ENCODE data around the gene SRP14. TPM values are rescaled to one million over a fixed set of nuclear protein-coding genes. Genes with fewer than 3 reads are reported as not detected.

The SRP14 gene
- total and polyA plus RNA-seq, 9 donors = 155 to 451 (median 215) TPM

DNA sequence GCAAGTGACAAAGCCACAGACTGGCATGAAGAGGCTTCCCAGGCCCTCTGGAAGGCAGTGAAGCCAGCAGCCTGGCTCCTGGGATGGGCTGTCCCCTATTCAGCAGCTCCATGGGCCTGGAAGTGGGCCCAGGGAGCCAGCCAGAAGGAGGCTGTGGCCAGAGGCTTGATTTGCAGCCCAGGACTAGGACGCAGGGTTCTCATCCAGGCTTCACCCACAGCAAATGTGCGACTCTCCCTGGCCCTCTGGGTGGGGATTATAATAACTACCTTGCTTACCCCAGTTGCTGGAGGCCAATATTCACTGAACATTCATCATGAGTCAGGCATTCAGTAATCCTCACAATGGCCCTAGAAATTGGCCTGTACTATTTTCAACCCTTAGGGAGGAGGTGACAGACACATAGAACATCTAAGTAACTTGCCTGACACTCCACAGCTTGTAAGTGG, 24.6 kb upstream of the SRP14 start:
- H3K4me1 ChIP-seq (ENCODE audit: insufficient read depth) = peaks cover 2% of the 10 kb centered on the region
- 92 to 100% (median 100%) methylated on average over 2 of the region's 2 CpGs for WGBS, 3 donors
- TF ChIP-seq, protein P1, sequence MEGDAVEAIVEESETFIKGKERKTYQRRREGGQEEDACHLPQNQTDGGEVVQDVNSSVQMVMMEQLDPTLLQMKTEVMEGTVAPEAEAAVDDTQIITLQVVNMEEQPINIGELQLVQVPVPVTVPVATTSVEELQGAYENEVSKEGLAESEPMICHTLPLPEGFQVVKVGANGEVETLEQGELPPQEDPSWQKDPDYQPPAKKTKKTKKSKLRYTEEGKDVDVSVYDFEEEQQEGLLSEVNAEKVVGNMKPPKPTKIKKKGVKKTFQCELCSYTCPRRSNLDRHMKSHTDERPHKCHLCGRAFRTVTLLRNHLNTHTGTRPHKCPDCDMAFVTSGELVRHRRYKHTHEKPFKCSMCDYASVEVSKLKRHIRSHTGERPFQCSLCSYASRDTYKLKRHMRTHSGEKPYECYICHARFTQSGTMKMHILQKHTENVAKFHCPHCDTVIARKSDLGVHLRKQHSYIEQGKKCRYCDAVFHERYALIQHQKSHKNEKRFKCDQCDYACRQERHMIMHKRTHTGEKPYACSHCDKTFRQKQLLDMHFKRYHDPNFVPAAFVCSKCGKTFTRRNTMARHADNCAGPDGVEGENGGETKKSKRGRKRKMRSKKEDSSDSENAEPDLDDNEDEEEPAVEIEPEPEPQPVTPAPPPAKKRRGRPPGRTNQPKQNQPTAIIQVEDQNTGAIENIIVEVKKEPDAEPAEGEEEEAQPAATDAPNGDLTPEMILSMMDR (IDR thresholded peaks at IDR 0.05) = no peak
- TF ChIP-seq POLR2A (IDR thresholded peaks at IDR 0.05) = no peak
- no peak for TF ChIP-seq EP300 (IDR thresholded peaks at IDR 0.05)
- H3K27ac ChIP-seq = no peak overlapping the region
- H3K27me3 ChIP-seq = no peaks in the 10 kb centered on the region
- H3K9me3 ChIP-seq = no peaks in the 10 kb centered on the region
- intact Hi-C loops (cut with DNase I) = no loop called here
- no peaks in the 10 kb centered on the region for H3K36me3 ChIP-seq
- peak in 1 of 5 donors; percentile 11 for DNase-seq
- H3K4me3 ChIP-seq = no peak overlapping the region

DNA sequence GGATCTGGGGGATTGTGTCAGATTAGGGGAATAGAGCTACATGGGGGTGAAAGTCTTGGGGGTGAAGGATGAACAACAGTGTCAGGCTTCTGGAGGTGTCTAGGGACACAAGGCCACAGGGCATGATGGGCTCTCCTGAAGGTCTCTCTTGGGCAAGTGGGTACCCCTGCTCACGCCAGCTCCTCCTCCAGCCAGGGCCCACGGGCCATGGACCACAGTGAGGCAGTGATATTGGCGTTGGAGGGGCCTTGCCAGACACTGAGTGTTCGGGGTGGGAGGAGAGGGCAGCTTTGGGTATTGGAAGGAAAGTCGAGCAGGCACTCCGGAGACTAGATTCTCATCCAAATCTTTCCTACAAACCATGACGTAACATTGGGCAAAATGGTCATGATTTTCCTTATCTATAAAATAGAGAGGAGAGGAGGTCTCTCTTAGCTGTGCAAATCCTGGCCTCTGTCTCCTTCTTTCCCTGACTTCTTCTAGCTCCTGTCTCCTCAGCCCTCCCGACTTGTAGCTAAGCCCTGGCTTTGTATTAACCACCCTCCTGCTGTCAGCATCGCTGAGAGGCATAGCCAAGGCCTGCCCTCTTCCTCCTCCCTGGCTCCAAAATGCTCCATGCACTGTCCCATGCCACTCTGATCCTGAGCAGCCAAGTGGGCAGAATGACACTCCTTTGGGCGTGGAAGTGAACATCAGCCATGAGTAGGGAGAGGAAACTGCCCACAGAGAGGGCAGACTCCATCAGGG, 24.0 kb upstream of the SRP14 start:
- Histone ChIP-seq H3K27ac (no peak overlapping the region), H3K36me3 (no peaks in the 10 kb centered on the region), H3K4me3 (no peak overlapping the region), H3K4me1 (ENCODE audit: insufficient read depth) (no peaks in the 10 kb centered on the region), H3K9me3 (no peaks in the 10 kb centered on the region), H3K27me3 (no peaks in the 10 kb centered on the region)
- no peak for TF ChIP-seq POLR2A (IDR thresholded peaks at IDR 0.05)
- no peak for TF ChIP-seq EP300 (IDR thresholded peaks at IDR 0.05)
- TF ChIP-seq, protein P1 (IDR thresholded peaks at IDR 0.05) = no peak
- intact Hi-C loops (cut with DNase I) = no loop called here
- 91 to 92% (median 92%) methylated on average over 10 of the region's 10 CpGs for WGBS, 3 donors
- peak in 1 of 5 donors; percentile 4 for DNase-seq

DNA sequence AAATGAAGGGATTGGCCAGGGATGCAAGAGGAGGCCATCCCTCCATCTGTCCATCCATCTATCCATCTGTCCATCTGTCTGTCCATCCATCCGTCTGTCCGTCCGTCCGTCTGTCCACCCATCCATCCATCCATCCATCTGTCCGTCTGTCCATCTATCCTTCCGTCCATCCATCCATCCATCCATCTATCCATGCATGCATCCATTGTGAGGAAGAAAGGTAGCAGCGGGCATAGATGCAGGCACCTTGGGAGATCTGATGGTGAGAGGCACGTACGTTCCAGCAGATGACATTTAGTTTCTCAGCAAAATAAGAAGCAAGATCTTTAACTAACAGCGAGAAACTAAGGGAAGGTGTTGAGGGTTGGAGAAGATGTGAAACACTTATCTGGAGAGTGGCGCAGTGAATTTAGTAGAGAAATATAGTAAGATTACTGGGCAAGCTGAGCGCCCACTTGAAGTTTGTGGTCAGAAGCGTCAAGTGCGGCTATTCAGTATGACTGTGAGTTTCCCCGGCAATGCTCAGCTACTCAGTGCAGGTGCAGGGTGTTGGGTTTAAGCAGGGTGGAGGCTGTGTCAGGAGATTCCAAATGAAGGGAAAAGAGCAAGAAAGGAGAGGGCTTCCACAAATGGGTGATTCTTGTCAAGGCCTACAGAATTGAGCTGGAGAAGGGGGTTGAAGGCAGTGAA, 22.4 kb upstream of the SRP14 start:
- Histone ChIP-seq H3K4me1 (ENCODE audit: insufficient read depth) (no peaks in the 10 kb centered on the region), H3K9me3 (no peaks in the 10 kb centered on the region), H3K4me3 (no peak overlapping the region), H3K36me3 (no peaks in the 10 kb centered on the region), H3K27me3 (no peaks in the 10 kb centered on the region), H3K27ac (no peak overlapping the region)
- DNase-seq = peak in 1 of 5 donors; percentile 11
- TF ChIP-seq EP300 (IDR thresholded peaks at IDR 0.05) = no peak
- TF ChIP-seq, protein P1 (IDR thresholded peaks at IDR 0.05) = no peak
- no peak for TF ChIP-seq POLR2A (IDR thresholded peaks at IDR 0.05)
- WGBS, 3 donors = 96 to 97% (median 96%) methylated on average over 15 of the region's 15 CpGs
- intact Hi-C loops (cut with DNase I) = no loop called here

DNA sequence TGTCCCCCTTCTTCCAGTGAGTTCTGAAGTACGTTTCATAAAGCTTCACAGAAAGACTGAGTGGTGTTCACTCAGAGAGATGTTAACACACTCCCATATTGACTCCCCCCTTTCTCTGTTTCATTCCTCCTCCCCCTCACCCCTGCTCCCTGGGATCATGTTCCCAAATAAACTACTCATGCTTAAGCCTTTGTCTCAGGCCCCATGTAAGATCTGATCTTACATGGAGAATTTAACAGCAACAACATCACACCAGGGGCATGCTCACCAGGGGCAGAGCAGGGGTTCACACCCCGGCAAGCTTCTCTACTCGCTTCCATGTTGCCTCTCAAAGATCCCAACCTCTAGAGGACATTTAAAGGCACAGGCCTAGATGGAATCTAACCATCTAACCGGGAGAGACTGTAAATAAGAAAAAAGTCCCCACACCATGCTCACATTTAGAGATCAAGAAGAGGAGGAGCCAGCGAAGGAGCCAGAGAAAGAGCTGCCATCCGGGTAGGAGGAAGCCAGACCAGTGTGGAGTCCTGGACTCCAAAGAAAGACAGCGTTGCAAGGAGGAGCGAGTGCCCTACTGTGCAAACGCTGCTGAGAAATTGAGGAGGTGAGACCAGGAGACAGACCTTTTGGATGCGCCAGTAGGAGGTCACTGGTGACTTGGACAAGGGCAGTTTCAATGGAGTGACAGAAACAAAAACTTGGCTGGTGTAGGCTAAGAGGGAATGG, 21.4 kb upstream of the SRP14 start:
- Histone ChIP-seq H3K27me3 (no peaks in the 10 kb centered on the region), H3K4me1 (ENCODE audit: insufficient read depth) (no peaks in the 10 kb centered on the region), H3K9me3 (no peaks in the 10 kb centered on the region), H3K36me3 (no peaks in the 10 kb centered on the region), H3K27ac (no peak overlapping the region), H3K4me3 (no peak overlapping the region)
- peak in 3 of 5 donors; percentile 1 to 7 (median 4) for DNase-seq
- WGBS, 3 donors = 89 to 93% (median 91%) methylated on average over 10 of the region's 10 CpGs
- intact Hi-C loops (cut with DNase I) = no loop called here
- TF ChIP-seq, protein P1 (IDR thresholded peaks at IDR 0.05) = no peak
- TF ChIP-seq EP300 (IDR thresholded peaks at IDR 0.05) (no peak), POLR2A (IDR thresholded peaks at IDR 0.05) (no peak)
